HL-60/S4 treated with retinoic acid at 250 ng/mL for 4 days and 3 days (cell line): ENCODE results near the gene ZNF580.

ENCODE experiments used
- in situ Hi-C: fragments of 300-500 bp; cut with MboI; formaldehyde crosslinking; loops from 2 replicates; pipeline ENCODE4 v1.7.0; 2022; ENCODE audit warnings: low sequenced_read_pairs

The ZNF580 gene

DNA sequence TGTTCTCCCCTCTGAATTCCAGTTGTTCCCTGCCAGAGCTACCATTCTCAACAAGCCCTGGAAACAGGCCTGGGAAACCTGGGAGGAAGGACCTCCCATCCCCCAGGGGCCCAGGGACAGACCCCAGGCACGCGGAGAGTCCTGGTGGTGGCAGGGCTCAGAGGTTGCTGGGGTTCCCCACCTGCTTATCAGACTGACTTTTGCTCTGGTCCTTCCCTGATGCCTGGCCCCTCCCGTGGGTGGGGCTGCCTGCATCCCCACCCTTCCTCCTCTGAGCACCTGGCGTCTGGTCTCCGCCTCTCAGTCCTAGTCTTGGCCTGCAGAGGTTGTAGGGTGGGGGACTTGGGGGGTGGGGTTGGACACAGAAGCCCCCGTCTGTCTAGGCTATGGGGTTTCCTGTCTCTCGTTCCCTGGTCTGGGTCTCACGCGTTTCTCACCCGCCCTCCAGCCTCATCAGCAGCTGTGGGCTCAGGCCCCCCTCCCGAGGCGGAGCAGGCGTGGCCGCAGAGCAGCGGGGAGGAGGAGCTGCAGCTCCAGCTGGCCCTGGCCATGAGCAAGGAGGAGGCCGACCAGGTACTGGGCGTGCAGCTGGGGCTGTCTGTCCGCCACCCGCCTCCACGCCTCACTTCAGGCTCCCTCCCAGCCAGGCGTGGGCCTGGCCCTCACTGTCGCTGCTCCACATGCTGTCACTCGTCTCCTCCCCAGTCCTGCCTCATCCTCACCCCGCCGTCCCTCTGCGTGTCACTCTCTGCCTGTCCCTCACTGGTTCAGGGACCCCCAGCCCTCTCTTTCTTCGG lies 47.8 kb downstream of the ZNF580 start:
- in situ Hi-C loops = no loop called here

- in situ Hi-C loops = no loop called here
These were observed 48.8 kb downstream of the ZNF580 start for GRCh38 chr19:55689411-55690108.

GRCh38 chr19:55690109-55690768 lies 49.4 kb downstream of the ZNF580 start:
- in situ Hi-C loops = no loop called here

DNA sequence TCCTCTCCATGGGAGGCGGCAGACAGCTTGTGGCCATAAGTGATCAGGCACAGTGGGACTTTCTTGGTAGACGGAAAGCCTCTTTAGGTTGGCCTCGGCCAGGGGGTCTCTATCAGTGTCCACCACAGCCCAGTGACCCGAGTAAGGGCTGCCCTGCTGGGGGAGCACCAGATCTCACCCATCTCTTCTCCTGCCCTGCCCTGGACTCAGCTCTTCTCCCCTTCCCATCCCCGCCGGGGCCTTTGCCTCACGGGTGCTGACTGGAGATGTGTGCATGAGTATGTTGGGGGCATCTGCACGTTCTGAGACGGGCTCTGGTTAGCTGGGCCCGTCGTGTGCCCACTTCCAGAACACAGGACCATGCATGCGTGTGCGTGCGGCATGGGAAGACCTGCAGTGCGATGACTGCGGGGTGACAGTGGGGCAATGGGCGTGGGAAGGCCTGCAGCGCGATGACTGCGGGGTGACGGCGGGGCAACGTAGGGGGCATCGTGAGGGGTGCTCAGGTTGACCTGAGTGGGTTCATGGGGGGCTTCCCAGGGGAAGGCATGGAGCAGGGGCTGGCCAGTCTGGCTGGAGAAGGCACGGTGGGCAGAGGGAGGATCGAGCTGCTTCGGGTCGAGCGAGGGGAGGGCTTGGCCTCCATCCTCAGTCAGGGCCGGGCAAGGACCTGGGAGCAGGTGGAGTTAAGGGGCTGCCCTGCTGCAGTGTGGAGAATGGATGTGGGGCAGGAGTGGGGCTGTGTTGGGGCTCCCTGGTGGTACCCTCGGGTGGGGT lies 50.2 kb downstream of the ZNF580 start:
- in situ Hi-C loops = no loop called here

- in situ Hi-C loops = no loop called here
These were observed 51.0 kb downstream of the ZNF580 start for GRCh38 chr19:55691561-55692481.

GRCh38 chr19:55692681-55693081 lies 51.9 kb downstream of the ZNF580 start:
- in situ Hi-C loops = no loop called here
